Sigmoid colon (tissue), 7 donors: Measurements from ENCODE around the gene ENPP6. TPM values are rescaled to one million over a fixed set of nuclear protein-coding genes. Genes with fewer than 3 reads are reported as not detected.

Experiments used
- DNase-seq: peaks from one replicate; pipeline ENCODE4 v3.0.0-alpha.2; 2019
- H3K27ac ChIP-seq, 4 donors: fragments of 200-600 bp; sonication (generic); one replicate each; pipeline ENCODE4 v1.5.1; 2016 to 2019; ENCODE audit warnings: mild to moderate bottlenecking in 1 of 4
- H3K27me3 ChIP-seq, 3 donors: fragments of 200-600 bp; sonication (generic); one replicate each; pipeline ENCODE4 v1.5.1; 2019; ENCODE audit warnings: mild to moderate bottlenecking in 1 of 3
- H3K36me3 ChIP-seq, 4 donors: fragments of 200-600 bp; sonication (generic); one replicate each; pipeline ENCODE4 v1.5.1; 2016 to 2019
- H3K4me1 ChIP-seq, 4 donors: fragments of 200-600 bp; sonication (generic); one replicate each; pipeline ENCODE4 v1.5.1; 2017 to 2019
- H3K4me3 ChIP-seq, 4 donors: fragments of 200-600 bp; sonication (generic); one replicate each; pipeline ENCODE4 v1.5.1; 2017 to 2019; ENCODE audit warnings: mild to moderate bottlenecking in 2 of 4, moderate library complexity in 1 of 4
- H3K9me3 ChIP-seq, 4 donors: fragments of 200-600 bp in 3 of 4; sonication (generic) in 3 of 4; one replicate each; pipeline versions ENCODE4 v1.5.1 to v1.6.1; 2013 to 2019
- EP300 ChIP-seq, 4 donors: sonication (generic); formaldehyde crosslinking; IDR thresholded peaks; one replicate each; pipeline ENCODE4 v1.6.1; 2017; ENCODE audit warnings: antibody characterized with exemption in 4 of 4
- POLR2A ChIP-seq, 2 donors: fragments of 450-650 bp; IDR thresholded peaks; one replicate each; pipeline ENCODE4 v1.6.1; 2016; ENCODE audit warnings: antibody characterized with exemption in 2 of 2, mild to moderate bottlenecking in 2 of 2, moderate library complexity in 2 of 2
- POLR2AphosphoS5 ChIP-seq, 4 donors: sonication (generic); formaldehyde crosslinking; IDR thresholded peaks; one replicate each; pipeline ENCODE4 v1.6.1; 2017; ENCODE audit warnings: antibody characterized with exemption in 4 of 4
- WGBS, 2 donors: extraction: QIAGEN DNeasy Blood & Tissue Kit; methylation state at CpG; one replicate each; pipeline ENCODE4 v1.1.7; 2013; 5-methylcytosine and 5-hydroxymethylcytosine counted together
- intact Hi-C: fragments of 100-400 bp; cut with DNase I; formaldehyde crosslinking; loops from one replicate; pipeline ENCODE4 v1.15.1; 2023
- polyA plus RNA-seq, 3 donors: library from polyadenylated mRNA; stranded (reverse); fragments of 200-250 nt; gene quantifications; one replicate each; pipeline ENCODE4 v1.2.3, GENCODE V29; 2013
- total RNA-seq, 4 donors: library from RNA; depleted of rRNA; stranded (reverse); fragments of >200 nt; gene quantifications; one replicate each; pipeline ENCODE4 v1.1.0, GENCODE V29; 2016
- TF ChIP-seq, protein P1 (sequence below), 4 experiments: fragments of 450-650 bp in 3 of 4; fragments of 200-600 bp in 1 of 4; IDR thresholded peaks; one replicate each; pipeline ENCODE4 v1.5.1; 2016 to 2019; ENCODE audit warnings: antibody characterized with exemption in 4 of 4, mild to moderate bottlenecking in 3 of 4, moderate library complexity in 2 of 4
- donor health status: healthy with polysubstance abuse.
- donor health status: Bipolar disorder and iron deficiency.
- donor health status: healthy.

ENPP6 gene
- total and polyA plus RNA-seq, 7 donors = under 0.01 to 0.66 (median 0.31) TPM

DNA sequence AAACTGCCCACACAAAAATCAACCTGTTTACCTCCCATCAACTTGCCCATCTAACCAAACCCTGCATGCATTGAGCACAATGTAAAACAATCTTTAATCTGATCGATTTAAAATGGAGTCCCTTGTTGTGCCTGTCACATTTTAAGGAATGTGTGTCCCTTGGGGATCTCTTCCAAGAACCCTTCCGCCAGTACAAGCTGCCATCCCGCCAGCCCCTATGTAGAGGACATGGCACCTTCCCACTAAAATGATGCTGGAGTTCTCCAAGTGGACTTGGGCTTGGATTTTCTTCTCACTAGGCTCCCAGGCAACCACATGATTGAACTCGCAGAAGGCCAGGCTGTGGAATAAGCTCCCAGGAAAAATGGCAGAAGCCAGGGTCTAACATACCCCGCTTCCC, 45.8 kb upstream of the ENPP6 start:
- Histone ChIP-seq H3K27me3 (no peaks in the 10 kb centered on the region), H3K4me3 (no peak overlapping the region), H3K27ac (no peak overlapping the region), H3K9me3 (no peaks in the 10 kb centered on the region), H3K36me3 (no peaks in the 10 kb centered on the region), H3K4me1 (peaks cover 0 to 8% (median 0%) of the 10 kb centered on the region in 4 donors)
- no peak for DNase-seq
- TF ChIP-seq EP300 (IDR thresholded peaks at IDR 0.05) (no peak), POLR2A (IDR thresholded peaks at IDR 0.05) (no peak), POLR2AphosphoS5 (IDR thresholded peaks at IDR 0.05) (no peak)
- TF ChIP-seq, protein P1, sequence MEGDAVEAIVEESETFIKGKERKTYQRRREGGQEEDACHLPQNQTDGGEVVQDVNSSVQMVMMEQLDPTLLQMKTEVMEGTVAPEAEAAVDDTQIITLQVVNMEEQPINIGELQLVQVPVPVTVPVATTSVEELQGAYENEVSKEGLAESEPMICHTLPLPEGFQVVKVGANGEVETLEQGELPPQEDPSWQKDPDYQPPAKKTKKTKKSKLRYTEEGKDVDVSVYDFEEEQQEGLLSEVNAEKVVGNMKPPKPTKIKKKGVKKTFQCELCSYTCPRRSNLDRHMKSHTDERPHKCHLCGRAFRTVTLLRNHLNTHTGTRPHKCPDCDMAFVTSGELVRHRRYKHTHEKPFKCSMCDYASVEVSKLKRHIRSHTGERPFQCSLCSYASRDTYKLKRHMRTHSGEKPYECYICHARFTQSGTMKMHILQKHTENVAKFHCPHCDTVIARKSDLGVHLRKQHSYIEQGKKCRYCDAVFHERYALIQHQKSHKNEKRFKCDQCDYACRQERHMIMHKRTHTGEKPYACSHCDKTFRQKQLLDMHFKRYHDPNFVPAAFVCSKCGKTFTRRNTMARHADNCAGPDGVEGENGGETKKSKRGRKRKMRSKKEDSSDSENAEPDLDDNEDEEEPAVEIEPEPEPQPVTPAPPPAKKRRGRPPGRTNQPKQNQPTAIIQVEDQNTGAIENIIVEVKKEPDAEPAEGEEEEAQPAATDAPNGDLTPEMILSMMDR (IDR thresholded peaks at IDR 0.05) = no peak
- intact Hi-C loops = loop anchor here (5.0 kb wide), 1 partner anchor 214 kb away; no protein-coding TSS in a partner anchor
- 89 to 93% methylated on average over 5 of the region's 5 CpGs for WGBS, 2 donors

DNA sequence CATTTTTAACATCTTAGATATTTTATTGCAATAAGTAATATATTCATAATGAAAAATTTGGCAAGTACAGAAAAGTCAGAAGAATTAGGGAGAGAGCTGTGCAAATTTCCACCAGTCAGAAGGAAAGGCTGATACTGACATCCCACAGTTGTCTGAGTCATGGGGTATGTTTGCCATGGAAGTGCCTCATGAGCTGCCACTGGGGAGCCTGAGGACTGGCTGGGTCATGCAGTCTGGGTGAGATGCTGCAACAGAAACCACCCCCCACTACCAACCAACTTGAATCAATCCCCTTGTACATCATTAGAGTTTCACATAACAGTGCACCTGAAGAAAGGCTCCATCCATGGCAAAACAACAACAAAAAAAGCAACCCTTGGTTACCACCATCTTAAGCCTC, 45.2 kb upstream of the ENPP6 start:
- H3K9me3 ChIP-seq = no peaks in the 10 kb centered on the region
- no peak for DNase-seq

DNA sequence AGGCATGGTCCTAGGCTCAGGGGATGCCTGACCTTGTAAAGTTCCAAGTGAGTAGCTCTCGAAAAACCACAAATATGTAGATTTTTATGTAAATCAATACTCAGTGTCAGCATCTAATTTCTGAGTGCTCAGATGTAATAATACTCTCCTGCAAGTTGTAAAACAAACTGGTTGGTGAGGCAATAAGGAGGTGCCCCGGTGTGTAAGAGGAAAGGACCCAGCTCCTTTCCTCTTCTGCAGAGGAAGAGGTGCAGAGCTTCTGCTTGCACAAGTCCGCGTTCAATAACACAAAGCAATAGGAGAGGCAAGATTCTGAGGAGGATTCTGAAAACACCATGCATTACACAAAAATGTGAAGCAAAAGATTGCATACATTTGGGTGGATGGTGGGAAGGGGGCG, 43.6 kb upstream of the ENPP6 start:
- Histone ChIP-seq H3K36me3 (no peaks in the 10 kb centered on the region), H3K4me3 (no peak overlapping the region), H3K9me3 (no peaks in the 10 kb centered on the region), H3K27ac (no peak overlapping the region), H3K27me3 (no peaks in the 10 kb centered on the region), H3K4me1 (peaks cover 0 to 8% (median 0%) of the 10 kb centered on the region in 4 donors)
- no peak for TF ChIP-seq POLR2AphosphoS5 (IDR thresholded peaks at IDR 0.05)
- TF ChIP-seq, protein P1 (IDR thresholded peaks at IDR 0.05) = no peak
- TF ChIP-seq POLR2A (IDR thresholded peaks at IDR 0.05) = no peak
- TF ChIP-seq EP300 (IDR thresholded peaks at IDR 0.05) = no peak
- no peak for DNase-seq
- intact Hi-C loops = loop anchor here (5.0 kb wide), 1 partner anchor 216 kb away; no protein-coding TSS in a partner anchor
- WGBS, 2 donors = 71 to 86% methylated on average over 5 of the region's 5 CpGs

More for the DNA sequence above, 45.2 kb upstream of the ENPP6 start:
- intact Hi-C loops = loop anchor here (5.0 kb wide), 1 partner anchor 214 kb away; no protein-coding TSS in a partner anchor
- H3K4me3 ChIP-seq = no peak overlapping the region
- no peaks in the 10 kb centered on the region for H3K36me3 ChIP-seq
- no peak overlapping the region for H3K27ac ChIP-seq
- H3K4me1 ChIP-seq = peaks cover 0 to 8% (median 0%) of the 10 kb centered on the region in 4 donors
- H3K27me3 ChIP-seq = no peaks in the 10 kb centered on the region
- TF ChIP-seq POLR2A (IDR thresholded peaks at IDR 0.05) (no peak), POLR2AphosphoS5 (IDR thresholded peaks at IDR 0.05) (no peak), EP300 (IDR thresholded peaks at IDR 0.05) (no peak)
- TF ChIP-seq, protein P1 (IDR thresholded peaks at IDR 0.05) = no peak

DNA sequence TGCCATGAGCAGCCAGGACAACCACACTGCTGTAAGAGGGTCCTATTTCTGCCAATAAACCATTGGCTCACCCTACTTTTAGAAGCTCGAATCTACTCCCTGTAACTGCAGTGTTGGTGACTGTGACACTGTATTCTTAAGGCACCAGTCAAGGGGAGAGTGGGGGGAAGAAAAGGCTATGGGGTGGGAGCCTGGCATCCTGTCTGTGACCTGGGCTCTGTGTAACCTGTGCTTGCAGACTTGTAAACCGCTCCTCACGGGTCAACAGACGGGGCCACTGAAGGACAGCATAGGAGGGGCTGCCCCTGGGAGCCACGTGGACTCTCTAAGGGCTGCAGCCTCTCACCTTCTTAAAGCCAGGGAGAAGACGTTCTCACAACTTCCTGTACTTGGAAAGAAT, 42.2 kb upstream of the ENPP6 start:
- H3K4me1 ChIP-seq = peaks cover 0 to 8% (median 0%) of the 10 kb centered on the region in 4 donors
- intact Hi-C loops = loop anchor here (5.0 kb wide), 1 partner anchor 217 kb away; no protein-coding TSS in a partner anchor
- no peaks in the 10 kb centered on the region for H3K27me3 ChIP-seq
- 49 to 61% methylated on average over 6 of the region's 6 CpGs for WGBS, 2 donors
- no peak overlapping the region for H3K27ac ChIP-seq
- no peak for DNase-seq
- no peaks in the 10 kb centered on the region for H3K36me3 ChIP-seq
- TF ChIP-seq EP300 (IDR thresholded peaks at IDR 0.05) (no peak), POLR2A (IDR thresholded peaks at IDR 0.05) (no peak), POLR2AphosphoS5 (IDR thresholded peaks at IDR 0.05) (no peak)
- TF ChIP-seq, protein P1 (IDR thresholded peaks at IDR 0.05) = no peak
- H3K9me3 ChIP-seq = no peaks in the 10 kb centered on the region
- no peak overlapping the region for H3K4me3 ChIP-seq

DNA sequence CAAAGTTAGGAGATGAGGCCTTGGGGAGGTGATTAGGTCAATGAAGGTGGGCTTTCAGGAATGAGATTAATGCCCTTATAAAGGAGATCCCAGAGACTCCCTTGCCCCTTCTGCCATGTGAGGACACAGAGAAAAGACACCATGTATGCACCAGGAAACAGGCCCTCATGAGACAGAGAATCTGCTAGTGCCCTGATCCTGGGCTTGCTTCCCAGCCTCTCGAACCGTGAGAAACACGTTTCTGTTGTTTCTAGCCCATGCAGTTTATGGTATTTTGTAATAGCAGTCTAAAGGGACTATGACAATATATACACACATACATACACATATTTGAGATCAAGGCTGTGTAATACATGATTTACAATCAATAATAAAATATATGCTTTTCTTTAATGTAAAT, 41.4 kb upstream of the ENPP6 start:
- no peak for DNase-seq
- intact Hi-C loops = no loop called here
- Histone ChIP-seq H3K4me1 (peaks cover 0 to 3% (median 0%) of the 10 kb centered on the region in 4 donors), H3K27ac (no peak overlapping the region), H3K4me3 (no peak overlapping the region), H3K9me3 (no peaks in the 10 kb centered on the region), H3K27me3 (no peaks in the 10 kb centered on the region), H3K36me3 (no peaks in the 10 kb centered on the region)
- no peak for TF ChIP-seq EP300 (IDR thresholded peaks at IDR 0.05)
- TF ChIP-seq POLR2AphosphoS5 (IDR thresholded peaks at IDR 0.05) = no peak
- TF ChIP-seq, protein P1 (IDR thresholded peaks at IDR 0.05) = no peak
- no peak for TF ChIP-seq POLR2A (IDR thresholded peaks at IDR 0.05)
- WGBS, 2 donors = 87 to 88% methylated on average over 3 of the region's 3 CpGs
